ENCODE results near the gene GNAT1.

Gene GNAT1

DNA sequence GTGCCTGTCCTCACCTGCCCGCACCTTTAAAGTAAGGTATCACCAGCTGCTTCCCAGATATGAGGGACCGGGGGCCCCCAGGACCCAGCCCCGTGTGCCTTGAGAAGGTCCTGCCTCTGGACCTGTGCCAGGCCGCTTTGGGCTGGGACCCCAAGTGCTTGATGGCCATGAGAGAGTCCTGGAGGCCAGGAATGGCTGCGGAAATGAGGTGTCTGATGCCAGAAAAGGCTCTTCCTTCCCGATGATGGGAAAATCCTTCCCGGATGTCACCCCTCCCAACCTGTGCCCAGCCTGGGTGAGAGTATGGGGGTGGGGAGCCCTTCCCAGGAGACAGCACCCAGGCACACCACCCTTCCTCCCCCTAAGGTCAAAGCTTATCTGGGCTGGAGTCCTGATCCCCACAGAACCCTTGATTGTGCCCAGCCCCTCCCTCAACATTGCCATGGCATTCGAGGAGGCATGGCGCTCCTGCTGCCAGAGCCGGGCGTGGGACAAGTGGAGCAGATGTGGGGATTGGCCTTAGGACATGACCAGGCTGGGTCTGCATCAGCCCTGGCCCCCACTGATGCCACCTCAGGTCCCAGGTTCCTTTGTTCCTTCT is 22.1 kb upstream of the GNAT1 start:
- Histone ChIP-seq H3K27ac (ENCODE audit: low read length) (no peak overlapping the region), H3K79me2 (ENCODE audit: low read length) (no peaks in the 10 kb centered on the region), H3K9ac (ENCODE audit: low read length) (no peak overlapping the region), H3K4me3 (ENCODE audit: low read length) (no peak overlapping the region), H3K36me3 (replicated peaks; ENCODE audit: low read depth, low read length) (no peaks in the 10 kb centered on the region), H3K9me3 (ENCODE audit: insufficient read depth, low read length) (no peaks in the 10 kb centered on the region), H3K4me2 (ENCODE audit: low read length) (no peak overlapping the region), H2AFZ (ENCODE audit: low read depth, low read length) (no peak overlapping the region), H3K27me3 (ENCODE audit: low read depth, low read length) (no peaks in the 10 kb centered on the region), H4K20me1 (ENCODE audit: insufficient read depth, low read length) (no peaks in the 10 kb centered on the region), H3K4me1 (ENCODE audit: low read length) (no peaks in the 10 kb centered on the region)
- no peak for TF ChIP-seq CTCF (IDR thresholded peaks at IDR 0.05; ENCODE audit: low read depth, low read length)
- no peak for TF ChIP-seq EZH2phosphoT487 (IDR thresholded peaks at IDR 0.05; ENCODE audit: low read depth)

DNA sequence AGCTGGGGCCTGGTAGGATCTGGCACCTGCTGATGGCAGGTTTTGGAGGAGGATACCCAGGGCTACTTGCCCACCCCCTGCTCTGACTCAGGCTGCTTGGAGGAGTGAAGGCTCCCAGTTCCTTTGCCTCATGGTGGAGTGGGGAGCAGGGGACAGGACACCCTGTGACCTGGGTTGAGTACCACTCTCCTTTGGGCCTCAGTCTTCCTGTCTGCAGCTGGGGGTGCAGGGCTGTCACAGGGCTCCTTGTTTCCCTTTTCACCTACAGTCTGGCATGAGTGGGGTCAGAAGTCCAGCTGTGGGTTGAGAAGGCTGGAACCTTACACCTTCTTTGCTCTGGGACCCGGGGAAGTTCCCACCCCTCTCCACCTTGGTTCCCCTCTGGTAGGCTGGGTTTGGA is 21.6 kb upstream of the GNAT1 start:
- no peaks in the 10 kb centered on the region for H3K79me2 ChIP-seq (ENCODE audit: low read length)
- no peak overlapping the region for H2AFZ ChIP-seq (ENCODE audit: low read depth, low read length)
- H3K36me3 ChIP-seq (replicated peaks; ENCODE audit: low read depth, low read length): no peaks in the 10 kb centered on the region
- H3K4me1 ChIP-seq (ENCODE audit: low read length): no peaks in the 10 kb centered on the region
- H3K27ac ChIP-seq (ENCODE audit: low read length): no peak overlapping the region
- no peak overlapping the region for H3K4me3 ChIP-seq (ENCODE audit: low read length)
- no peak overlapping the region for H3K4me2 ChIP-seq (ENCODE audit: low read length)
- H3K9ac ChIP-seq (ENCODE audit: low read length): no peak overlapping the region
- TF ChIP-seq EZH2phosphoT487 (IDR thresholded peaks at IDR 0.05; ENCODE audit: low read depth): no peak
- no peak for TF ChIP-seq CTCF (IDR thresholded peaks at IDR 0.05; ENCODE audit: low read depth, low read length)
- no peaks in the 10 kb centered on the region for H4K20me1 ChIP-seq (ENCODE audit: insufficient read depth, low read length)
- no peaks in the 10 kb centered on the region for H3K27me3 ChIP-seq (ENCODE audit: low read depth, low read length)
- H3K9me3 ChIP-seq (ENCODE audit: insufficient read depth, low read length): no peaks in the 10 kb centered on the region

DNA sequence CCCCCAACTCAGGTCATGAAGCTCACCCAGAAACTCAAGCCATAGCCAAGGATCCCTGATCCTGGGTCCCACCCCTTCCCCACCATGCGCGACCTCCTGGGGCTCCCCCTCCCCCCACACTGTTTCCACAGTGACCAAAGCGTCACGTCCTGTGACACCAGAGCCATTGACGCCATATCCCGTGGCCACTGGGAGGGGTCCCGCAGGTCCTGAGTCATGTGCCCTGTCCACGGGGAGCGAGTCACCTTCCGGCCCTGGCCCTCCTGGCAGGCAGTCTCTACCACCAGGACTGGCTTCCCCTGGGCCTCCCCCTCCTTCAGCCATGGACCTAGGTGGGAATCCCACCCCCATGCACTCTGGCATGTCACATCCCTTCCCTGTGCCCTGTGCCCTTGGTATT is 20.7 kb upstream of the GNAT1 start:
- no peaks in the 10 kb centered on the region for H3K79me2 ChIP-seq (ENCODE audit: low read length)
- H3K4me3 ChIP-seq (ENCODE audit: low read length): no peak overlapping the region
- no peak overlapping the region for H3K27ac ChIP-seq (ENCODE audit: low read length)
- H3K4me2 ChIP-seq (ENCODE audit: low read length): no peak overlapping the region
- H4K20me1 ChIP-seq (ENCODE audit: insufficient read depth, low read length): no peaks in the 10 kb centered on the region
- H3K9me3 ChIP-seq (ENCODE audit: insufficient read depth, low read length): no peaks in the 10 kb centered on the region
- TF ChIP-seq CTCF (IDR thresholded peaks at IDR 0.05; ENCODE audit: low read depth, low read length): no peak
- TF ChIP-seq EZH2phosphoT487 (IDR thresholded peaks at IDR 0.05; ENCODE audit: low read depth): no peak
- H2AFZ ChIP-seq (ENCODE audit: low read depth, low read length): no peak overlapping the region
- no peaks in the 10 kb centered on the region for H3K36me3 ChIP-seq (replicated peaks; ENCODE audit: low read depth, low read length)
- no peaks in the 10 kb centered on the region for H3K4me1 ChIP-seq (ENCODE audit: low read length)
- no peak overlapping the region for H3K9ac ChIP-seq (ENCODE audit: low read length)
- no peaks in the 10 kb centered on the region for H3K27me3 ChIP-seq (ENCODE audit: low read depth, low read length)

DNA sequence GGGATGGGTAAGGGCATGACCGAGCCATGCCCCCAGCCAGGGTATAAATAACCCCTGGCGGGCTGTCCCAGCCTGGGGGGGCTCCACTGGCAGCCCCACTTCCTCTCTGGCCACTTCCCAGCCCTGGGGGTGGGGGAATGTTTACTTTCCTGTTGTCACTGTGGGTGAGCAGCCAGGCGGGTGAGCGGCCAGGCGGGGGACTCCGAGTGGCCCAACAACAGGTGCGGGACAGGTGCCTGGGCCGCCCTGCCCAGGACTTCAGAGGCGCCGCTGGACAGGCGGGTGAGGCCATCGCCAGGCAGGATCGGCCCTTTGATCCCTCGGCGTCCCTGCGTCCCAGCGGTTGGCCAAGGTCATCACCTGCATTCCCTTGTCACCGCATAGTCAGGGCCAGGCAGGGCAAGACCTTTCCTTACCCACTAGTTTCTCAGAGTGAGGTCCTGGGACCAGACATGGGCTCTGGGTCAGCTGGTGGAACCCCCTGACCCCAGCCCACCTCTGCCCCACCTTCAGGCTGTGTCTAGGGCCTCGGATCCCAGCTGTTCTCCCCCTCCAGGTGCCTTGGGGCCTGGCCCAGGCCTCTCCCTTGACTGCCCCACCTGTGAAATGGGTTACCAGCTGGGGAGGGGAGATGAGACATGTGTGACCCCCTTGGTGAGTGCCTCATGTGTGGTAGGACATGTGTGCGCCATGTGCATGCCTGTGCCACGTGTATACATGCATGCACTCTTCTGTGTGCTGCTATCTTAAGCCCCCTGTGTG is 19.7 kb upstream of the GNAT1 start:
- Histone ChIP-seq H3K9me3 (ENCODE audit: insufficient read depth, low read length) (no peaks in the 10 kb centered on the region), H2AFZ (ENCODE audit: low read depth, low read length) (no peak overlapping the region), H3K4me3 (ENCODE audit: low read length) (no peak overlapping the region), H3K36me3 (replicated peaks; ENCODE audit: low read depth, low read length) (no peaks in the 10 kb centered on the region), H3K4me2 (ENCODE audit: low read length) (no peak overlapping the region), H3K4me1 (ENCODE audit: low read length) (no peaks in the 10 kb centered on the region), H3K27ac (ENCODE audit: low read length) (no peak overlapping the region), H3K27me3 (ENCODE audit: low read depth, low read length) (no peaks in the 10 kb centered on the region), H3K79me2 (ENCODE audit: low read length) (no peaks in the 10 kb centered on the region), H4K20me1 (ENCODE audit: insufficient read depth, low read length) (no peaks in the 10 kb centered on the region), H3K9ac (ENCODE audit: low read length) (no peak overlapping the region)
- TF ChIP-seq EZH2phosphoT487 (IDR thresholded peaks at IDR 0.05; ENCODE audit: low read depth) (no peak), CTCF (IDR thresholded peaks at IDR 0.05; ENCODE audit: low read depth, low read length) (no peak)

Measured in OCI-LY3 (cell line).